Common myeloid progenitor, CD34-positive (primary cell): Measurements from ENCODE around the gene COL23A1.

Experiments
- CTCF ChIA-PET: fragments of 350-600 bp; sonication (Branson Sonifier 250); formaldehyde crosslinking; loops from one replicate; lab custom pipeline; 2021; ENCODE audit warnings: antibody characterized with exemption; lab: Charles Lee
- POLR2A ChIA-PET: fragments of 350-600 bp; sonication (Branson Sonifier 250); formaldehyde crosslinking; loops from one replicate; lab custom pipeline; 2021; ENCODE audit warnings: antibody characterized with exemption; lab: Charles Lee
- DNase-seq, 3 donors: peaks; one replicate each; pipeline versions ENCODE4 v3.0.0 to v3.0.0-alpha.2; 2013
- H3K27ac ChIP-seq, 2 experiments: 1 replicate in 1 of 2; 2 replicates in 1 of 2; pipeline ENCODE4 v1.7.0; 2013; ENCODE audit warnings: inconsistent platforms in 2 of 2, low read length in 2 of 2, mild to moderate bottlenecking in 2 of 2, low read depth in 1 of 2, moderate library complexity in 1 of 2; ENCODE audit not compliant: severe bottlenecking in 2 of 2, insufficient read depth in 1 of 2, poor library complexity in 1 of 2
- H3K27me3 ChIP-seq, 5 experiments: replicated peaks in 2 of 5; 1 replicate in 3 of 5; 2 replicates in 2 of 5; pipeline versions ENCODE4 v1.6.1 to v1.7.0; 2013; ENCODE audit warnings: low read length in 4 of 5, mild to moderate bottlenecking in 2 of 5, moderate library complexity in 2 of 5, inconsistent platforms in 1 of 5; ENCODE audit not compliant: insufficient read depth in 5 of 5, control insufficient read depth in 4 of 5
- H3K36me3 ChIP-seq, 4 experiments: 1 replicate in 2 of 4; 2 replicates in 2 of 4; pipeline versions ENCODE4 v1.6.1 to v1.7.0; 2013; ENCODE audit warnings: low read length in 3 of 4, control low read depth in 1 of 4, mild to moderate bottlenecking in 1 of 4; ENCODE audit not compliant: control insufficient read depth in 4 of 4, insufficient read depth in 4 of 4
- H3K4me1 ChIP-seq, 4 experiments: 1 replicate in 3 of 4; 2 replicates in 1 of 4; pipeline versions ENCODE4 v1.6.1 to v1.7.1; 2013; ENCODE audit warnings: low read length in 3 of 4, mild to moderate bottlenecking in 3 of 4, control low read depth in 1 of 4, inconsistent platforms in 1 of 4, moderate library complexity in 1 of 4; ENCODE audit not compliant: control insufficient read depth in 4 of 4, insufficient read depth in 4 of 4; ENCODE audit errors: control extremely low read depth in 1 of 4
- H3K4me3 ChIP-seq, 7 experiments: 1 replicate in 4 of 7; 2 replicates in 3 of 7; pipeline versions ENCODE4 v1.5.1 to v1.7.0; 2013; ENCODE audit warnings: mild to moderate bottlenecking in 7 of 7, low read length in 6 of 7, moderate library complexity in 6 of 7, inconsistent platforms in 2 of 7, low read depth in 2 of 7, control low read depth in 1 of 7; ENCODE audit not compliant: insufficient read depth in 4 of 7, control insufficient read depth in 1 of 7; ENCODE audit errors: extremely low read depth in 1 of 7
- H3K9me3 ChIP-seq, 5 experiments: 1 replicate in 4 of 5; 2 replicates in 1 of 5; pipeline versions ENCODE4 v1.6.1 to v1.7.1; 2013; ENCODE audit warnings: low read length in 4 of 5, mild to moderate bottlenecking in 2 of 5, inconsistent platforms in 1 of 5, low read depth in 1 of 5, moderate library complexity in 1 of 5; ENCODE audit not compliant: control insufficient read depth in 4 of 5, insufficient read depth in 2 of 5; ENCODE audit errors: control extremely low read depth in 1 of 5
- WGBS: methylation state at CpG from one replicate; pipeline ENCODE4 v1.1.5; 2013; ENCODE audit not compliant: insufficient coverage; 5-methylcytosine and 5-hydroxymethylcytosine counted together

Gene COL23A1

DNA sequence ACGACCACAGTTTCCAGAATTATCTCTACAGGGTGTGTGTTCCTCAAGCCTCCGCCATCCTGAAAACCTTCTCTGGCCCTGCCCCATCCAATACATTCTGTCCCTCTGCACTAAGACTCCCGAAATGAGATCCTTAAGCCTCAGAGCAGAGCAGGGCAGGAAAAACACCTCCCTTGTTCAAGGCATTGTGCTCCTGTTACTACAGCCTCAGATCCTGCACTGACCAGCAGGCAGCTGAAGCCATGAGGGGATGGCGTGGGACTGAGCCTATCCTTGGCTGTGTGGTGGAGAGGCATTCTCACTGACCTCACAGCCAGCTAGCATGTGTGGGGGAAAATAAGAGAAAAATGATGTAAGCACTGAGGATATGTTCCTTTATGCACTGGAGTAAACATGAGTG, 250.9 kb downstream of the COL23A1 start:
- no peaks in the 10 kb centered on the region for H3K36me3 ChIP-seq
- WGBS = 94% methylated on average over 4 of the region's 4 CpGs
- peaks cover 0 to 4% (median 0%) of the 10 kb centered on the region in 5 experiments for H3K27me3 ChIP-seq
- ChIA-PET POLR2A (no interaction called here), CTCF (interaction anchor here (1.1 to 2.3 kb wide), 2 partner anchors 11 to 58 kb away, joined by 3 to 6 read pairs; no protein-coding TSS in a partner anchor)
- no peaks in the 10 kb centered on the region for H3K9me3 ChIP-seq
- H3K4me3 ChIP-seq = no peak overlapping the region
- DNase-seq = no peak
- no peak overlapping the region for H3K27ac ChIP-seq
- peaks cover 0 to 12% (median 4%) of the 10 kb centered on the region in 4 experiments for H3K4me1 ChIP-seq

DNA sequence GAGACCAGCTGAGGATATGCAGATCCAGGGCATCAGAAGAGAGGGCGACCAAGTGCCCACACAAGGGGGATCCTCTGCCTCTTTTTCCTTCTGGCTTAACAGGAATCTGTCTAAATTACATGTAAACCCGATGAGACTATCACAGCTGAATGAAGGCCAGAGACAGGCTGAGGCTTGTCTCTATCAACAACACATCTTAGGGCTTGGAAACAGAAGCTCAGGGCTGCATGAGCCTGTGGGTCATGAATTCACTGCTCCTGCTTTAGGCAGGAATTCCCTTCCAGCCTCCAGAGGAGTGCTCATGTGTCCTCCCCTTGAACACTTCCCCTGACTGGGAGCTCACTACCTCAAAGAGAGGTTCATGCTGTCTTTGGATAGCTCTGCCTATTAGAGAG, 251.4 kb downstream of the COL23A1 start:
- CTCF ChIA-PET = interaction anchor here (1.1 kb wide), 1 partner anchor 10 kb away, joined by 3 read pairs; no protein-coding TSS in a partner anchor
- H3K27ac ChIP-seq = no peak overlapping the region
- no peak for DNase-seq

DNA sequence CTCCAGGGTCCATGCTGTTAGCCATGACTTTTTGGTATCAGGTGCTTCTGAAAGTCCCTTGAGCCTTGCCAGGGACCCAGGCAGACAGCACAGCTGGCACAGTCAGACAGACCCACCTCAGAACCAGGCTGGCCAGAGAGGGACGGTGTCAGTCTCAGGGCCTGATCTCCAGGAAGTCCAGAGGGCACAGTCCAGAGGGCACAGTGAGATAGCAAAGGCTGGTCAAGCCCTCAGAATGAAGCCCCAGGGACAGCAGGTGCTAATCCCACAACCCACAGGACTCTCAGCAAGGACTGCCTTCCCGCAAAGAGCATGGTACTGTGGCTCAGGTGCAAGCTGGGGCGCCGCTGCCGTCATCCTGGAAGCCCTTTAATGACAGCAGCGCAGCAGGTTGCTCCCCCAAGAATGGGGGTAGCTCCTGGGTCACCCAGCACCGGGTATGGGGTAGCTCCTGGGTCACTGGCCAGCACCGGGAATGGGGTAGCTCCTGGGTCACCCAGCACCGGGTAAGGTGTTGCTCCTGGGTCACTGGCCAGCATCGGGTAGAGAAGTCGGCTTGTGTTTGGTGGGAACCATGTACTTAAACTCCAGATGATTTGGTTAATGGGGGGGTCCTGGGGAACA, 252.0 kb downstream of the COL23A1 start:
- Histone ChIP-seq H3K27ac (no peak overlapping the region), H3K27me3 (peaks cover 0 to 4% (median 0%) of the 10 kb centered on the region in 5 experiments), H3K36me3 (no peaks in the 10 kb centered on the region), H3K4me1 (peaks cover 0 to 14% (median 4%) of the 10 kb centered on the region in 4 experiments), H3K9me3 (no peaks in the 10 kb centered on the region), H3K4me3 (no peak overlapping the region)
- DNase-seq = no peak
- ChIA-PET CTCF (interaction anchor here (1.1 kb wide), 1 partner anchor 10 kb away, joined by 3 read pairs; no protein-coding TSS in a partner anchor), POLR2A (no interaction called here)
- 92% methylated on average over 11 of the region's 11 CpGs for WGBS

More for the DNA sequence above, 251.4 kb downstream of the COL23A1 start:
- Histone ChIP-seq H3K9me3 (no peaks in the 10 kb centered on the region), H3K4me3 (no peak overlapping the region), H3K27me3 (peaks cover 0 to 4% (median 0%) of the 10 kb centered on the region in 5 experiments), H3K4me1 (peaks cover 0 to 14% (median 4%) of the 10 kb centered on the region in 4 experiments), H3K36me3 (no peaks in the 10 kb centered on the region)
- POLR2A ChIA-PET = no interaction called here
- 79% methylated on average over 2 of the region's 2 CpGs for WGBS

DNA sequence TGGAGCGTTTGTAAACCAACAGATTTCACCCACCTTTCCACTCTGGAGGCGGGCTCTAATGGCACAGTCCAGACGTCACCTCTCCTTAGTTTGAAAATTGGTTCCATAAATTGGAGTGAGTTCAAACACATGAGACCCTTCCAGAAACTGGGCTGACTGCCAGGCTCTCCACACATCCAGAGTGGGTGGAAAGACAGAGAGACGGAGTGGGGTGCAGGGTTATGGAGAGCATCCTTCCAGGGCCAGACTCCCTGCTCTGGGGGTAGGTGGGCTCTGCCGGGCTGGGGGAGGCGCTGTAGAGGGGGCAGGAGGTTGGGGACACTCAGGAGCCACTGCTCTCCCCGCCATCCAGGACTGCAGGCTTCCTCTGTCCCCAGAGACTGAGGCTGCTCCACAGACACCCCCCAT, 252.9 kb downstream of the COL23A1 start:
- H3K4me3 ChIP-seq = no peak overlapping the region
- H3K9me3 ChIP-seq = no peaks in the 10 kb centered on the region
- no peak overlapping the region for H3K27ac ChIP-seq
- CTCF ChIA-PET = no interaction called here
- 90% methylated on average over 5 of the region's 7 CpGs for WGBS
- peaks cover 0 to 4% (median 0%) of the 10 kb centered on the region in 5 experiments for H3K27me3 ChIP-seq
- peaks cover 0 to 14% (median 4%) of the 10 kb centered on the region in 4 experiments for H3K4me1 ChIP-seq
- POLR2A ChIA-PET = no interaction called here
- DNase-seq = no peak
- no peaks in the 10 kb centered on the region for H3K36me3 ChIP-seq

DNA sequence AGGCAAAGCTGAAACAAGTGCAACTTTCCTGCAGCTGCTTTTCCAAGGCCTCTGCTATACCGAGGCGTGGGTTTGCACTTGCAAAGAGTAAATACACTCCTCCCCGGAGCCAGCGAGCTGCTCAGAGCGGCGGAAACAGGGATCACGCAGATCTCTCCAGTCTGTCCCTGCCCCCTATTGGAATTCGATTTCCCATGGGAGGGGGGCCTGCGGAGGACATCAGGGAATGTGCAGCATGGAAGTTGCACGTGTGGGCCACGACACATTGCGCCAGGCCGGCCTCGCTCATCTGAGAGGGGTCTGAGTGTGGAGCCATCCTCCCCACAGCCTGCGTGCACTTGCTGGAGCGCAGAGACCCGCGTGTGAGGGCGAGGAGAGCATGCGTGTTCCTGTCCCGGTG, 253.3 kb downstream of the COL23A1 start:
- Histone ChIP-seq H3K27ac (no peak overlapping the region), H3K36me3 (no peaks in the 10 kb centered on the region), H3K4me3 (no peak overlapping the region), H3K27me3 (peaks cover 0 to 4% (median 0%) of the 10 kb centered on the region in 5 experiments), H3K9me3 (no peaks in the 10 kb centered on the region), H3K4me1 (peaks cover 0 to 14% (median 4%) of the 10 kb centered on the region in 4 experiments)
- ChIA-PET CTCF (no interaction called here), POLR2A (no interaction called here)
- WGBS = 94% methylated on average over 21 of the region's 21 CpGs
- no peak for DNase-seq

DNA sequence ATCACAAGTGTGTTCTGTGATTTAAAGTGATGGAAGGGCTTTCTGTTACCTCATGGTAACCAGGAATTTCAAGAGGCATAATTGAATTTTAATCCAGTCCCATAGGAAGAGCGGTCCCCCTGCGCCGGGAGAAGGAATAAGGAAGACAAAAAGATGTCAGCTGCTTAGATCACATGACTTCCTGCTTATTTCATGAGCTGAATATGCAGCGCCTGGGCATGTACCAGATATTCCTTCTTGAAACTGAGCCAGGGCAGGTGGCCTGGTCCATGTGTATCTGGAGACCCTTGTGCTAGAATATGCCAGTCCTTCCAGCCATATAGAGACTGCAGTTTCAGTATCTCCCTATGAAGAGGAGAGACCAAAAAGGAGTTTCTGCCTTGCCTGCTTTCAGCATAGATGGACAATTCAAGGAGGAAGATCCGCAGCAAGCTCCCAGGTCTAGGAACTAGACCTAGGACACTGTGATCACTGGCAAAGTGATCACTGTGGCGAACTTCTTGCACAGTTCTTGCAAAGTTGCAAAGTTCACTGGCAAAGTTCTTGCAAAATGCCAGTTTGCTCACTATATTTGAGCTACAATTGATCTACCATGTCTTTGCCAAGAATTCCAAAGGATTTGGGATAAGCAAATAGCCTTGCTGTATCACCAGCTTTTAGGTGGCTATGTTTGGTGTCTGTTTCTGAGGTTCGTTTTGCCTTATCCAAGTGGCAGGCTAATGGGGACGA, 254.7 kb downstream of the COL23A1 start:
- ChIA-PET POLR2A (no interaction called here), CTCF (no interaction called here)
- no peak for DNase-seq
- Histone ChIP-seq H3K27ac (no peak overlapping the region), H3K9me3 (no peaks in the 10 kb centered on the region), H3K4me1 (peaks cover 0 to 13% (median 3%) of the 10 kb centered on the region in 4 experiments), H3K27me3 (peaks cover 0 to 4% (median 0%) of the 10 kb centered on the region in 5 experiments), H3K36me3 (no peaks in the 10 kb centered on the region), H3K4me3 (no peak overlapping the region)
- WGBS = 66% methylated on average over 8 of the region's 8 CpGs

DNA sequence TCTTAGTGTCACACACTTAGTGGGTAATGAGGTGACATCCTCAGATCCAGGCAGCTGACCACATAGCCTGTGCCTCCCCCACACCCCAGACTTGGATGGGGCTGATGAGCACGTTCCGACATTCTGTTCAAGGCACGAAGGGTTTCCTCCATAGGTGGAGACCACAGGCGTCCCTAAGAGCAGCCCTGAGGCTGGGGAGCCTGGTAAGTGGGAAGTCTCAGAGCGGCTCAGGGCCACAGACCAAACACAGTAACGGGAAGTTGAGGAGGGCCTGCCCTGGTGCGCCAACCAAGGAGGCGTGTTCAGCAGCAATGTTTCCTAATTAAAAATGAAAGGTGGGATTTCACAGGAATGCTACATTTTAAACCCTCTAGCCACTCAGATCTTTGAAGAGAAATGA, 255.3 kb downstream of the COL23A1 start:
- DNase-seq = no peak
- WGBS = 80% methylated on average over 5 of the region's 8 CpGs
- no peaks in the 10 kb centered on the region for H3K36me3 ChIP-seq
- H3K4me1 ChIP-seq = peaks cover 0 to 7% (median under 1%) of the 10 kb centered on the region in 4 experiments
- no peak overlapping the region for H3K4me3 ChIP-seq
- H3K27ac ChIP-seq = no peak overlapping the region
- ChIA-PET POLR2A (no interaction called here), CTCF (no interaction called here)
- H3K27me3 ChIP-seq = peaks cover 0 to 4% (median 0%) of the 10 kb centered on the region in 5 experiments
- no peaks in the 10 kb centered on the region for H3K9me3 ChIP-seq
